Stimulated activated CD8-positive, alpha-beta memory T cell treated with anti-CD3 and anti-CD28 coated beads, Interleukin-7, amount 100 ng/mL, for 4 hours (primary cell): ENCODE results near the gene UFD1.

Experiments
- DNase-seq, 2 donors: peaks; one replicate each; pipeline ENCODE4 v3.0.0-alpha.2; 2020; ENCODE audit warnings: low read depth in 2 of 2

The UFD1 gene

GRCh38 chr22:19496324-19496630 lies 17.3 kb upstream of the UFD1 start:
- DNase-seq, result no peak

- no peak for DNase-seq
These were observed 16.8 kb upstream of the UFD1 start for GRCh38 chr22:19495562-19496323.

- no peak for DNase-seq
These were observed 15.7 kb upstream of the UFD1 start for GRCh38 chr22:19494676-19495173.

- DNase-seq, result no peak
These were observed 15.1 kb upstream of the UFD1 start for GRCh38 chr22:19494001-19494560.

GRCh38 chr22:19492504-19493174 lies 13.6 kb upstream of the UFD1 start:
- no peak for DNase-seq

GRCh38 chr22:19490628-19491230 lies 11.7 kb upstream of the UFD1 start:
- no peak for DNase-seq

GRCh38 chr22:19488884-19489843 lies 10.2 kb upstream of the UFD1 start:
- DNase-seq, result no peak

GRCh38 chr22:19488285-19488684 lies 9.3 kb upstream of the UFD1 start:
- DNase-seq, result no peak

GRCh38 chr22:19483481-19484244 lies 4.7 kb upstream of the UFD1 start:
- no peak for DNase-seq

- DNase-seq, result no peak
These were observed 3.3 kb upstream of the UFD1 start for GRCh38 chr22:19482297-19482696.

- DNase-seq, result no peak
These were observed 1.8 kb upstream of the UFD1 start for GRCh38 chr22:19480789-19481188.

- DNase-seq, result no peak
These were observed 1.2 kb upstream of the UFD1 start for GRCh38 chr22:19480173-19480568.

- DNase-seq, result peak; percentile 90 to 94
These were observed 571 bp upstream of the UFD1 start, which contains the start of gene CDC45 for GRCh38 chr22:19479355-19480172. TSS of gene CDC45 (plus strand) at chr22:19479920. CDS start at chr22:19479969, 49 bp downstream.

GRCh38 chr22:19478045-19478900 lies 720 bp downstream of the UFD1 start:
- DNase-seq, result no peak

GRCh38 chr22:19477321-19478044 lies 1.5 kb downstream of the UFD1 start:
- no peak for DNase-seq

GRCh38 chr22:19476023-19476422 lies 3.0 kb downstream of the UFD1 start:
- DNase-seq, result no peak

- DNase-seq, result no peak
These were observed 5.4 kb downstream of the UFD1 start for GRCh38 chr22:19473578-19473977.

- no peak for DNase-seq
These were observed 6.8 kb downstream of the UFD1 start for GRCh38 chr22:19472233-19472632.
